IPS-11a (cell line): ENCODE measurements around the gene TMEM141.

Experiments used
- H3K4me3 ChIP-seq: one replicate; pipeline ENCODE4 v1.5.1; 2013; ENCODE audit warnings: low read depth, low read length, control low read depth

Gene TMEM141

GRCh38 chr9:136790640-136791515 is at the start of gene TMEM141:
Gene TMEM141, plus strand, starts transcription at chr9:136791344. Its CDS starts 27 bp downstream, at chr9:136791371.
- H3K4me3 ChIP-seq = peak within 1 kb of the TSS; percentile 69

DNA sequence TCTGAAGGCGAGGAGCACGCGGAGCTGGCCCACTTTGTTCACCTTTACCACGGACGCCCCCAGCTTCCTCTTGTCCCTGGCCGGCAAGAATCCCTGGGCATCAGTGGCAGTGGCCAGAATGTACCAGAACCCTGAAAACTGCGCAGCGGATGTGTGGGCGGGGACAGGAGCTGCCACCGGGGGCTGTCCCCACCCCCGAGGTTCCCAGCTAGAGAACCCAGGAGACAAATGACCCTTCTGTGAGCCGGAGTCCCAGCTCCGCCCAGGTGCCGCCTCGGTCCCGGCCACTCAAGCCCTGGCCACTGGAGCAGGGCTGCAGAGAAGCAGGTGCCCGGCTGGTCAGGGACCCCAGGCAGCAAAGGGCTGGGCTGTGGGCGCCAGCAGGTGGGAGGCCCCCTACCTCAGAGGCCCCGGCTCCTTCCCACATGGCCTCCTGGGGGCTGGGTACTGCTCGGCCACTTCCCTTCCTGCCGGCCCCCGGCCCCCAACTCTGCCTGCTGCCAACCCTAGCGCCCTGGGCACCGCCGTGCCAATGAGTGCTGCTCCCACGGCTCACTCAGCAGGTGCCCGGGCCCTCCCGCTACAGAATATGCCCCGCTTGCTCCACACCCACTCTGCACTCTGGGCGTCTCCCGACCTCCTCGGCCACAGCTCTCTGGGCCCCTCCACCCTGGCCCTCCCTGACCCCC is 49.1 kb upstream of the TMEM141 start:
- H3K4me3 ChIP-seq = no peak overlapping the region

DNA sequence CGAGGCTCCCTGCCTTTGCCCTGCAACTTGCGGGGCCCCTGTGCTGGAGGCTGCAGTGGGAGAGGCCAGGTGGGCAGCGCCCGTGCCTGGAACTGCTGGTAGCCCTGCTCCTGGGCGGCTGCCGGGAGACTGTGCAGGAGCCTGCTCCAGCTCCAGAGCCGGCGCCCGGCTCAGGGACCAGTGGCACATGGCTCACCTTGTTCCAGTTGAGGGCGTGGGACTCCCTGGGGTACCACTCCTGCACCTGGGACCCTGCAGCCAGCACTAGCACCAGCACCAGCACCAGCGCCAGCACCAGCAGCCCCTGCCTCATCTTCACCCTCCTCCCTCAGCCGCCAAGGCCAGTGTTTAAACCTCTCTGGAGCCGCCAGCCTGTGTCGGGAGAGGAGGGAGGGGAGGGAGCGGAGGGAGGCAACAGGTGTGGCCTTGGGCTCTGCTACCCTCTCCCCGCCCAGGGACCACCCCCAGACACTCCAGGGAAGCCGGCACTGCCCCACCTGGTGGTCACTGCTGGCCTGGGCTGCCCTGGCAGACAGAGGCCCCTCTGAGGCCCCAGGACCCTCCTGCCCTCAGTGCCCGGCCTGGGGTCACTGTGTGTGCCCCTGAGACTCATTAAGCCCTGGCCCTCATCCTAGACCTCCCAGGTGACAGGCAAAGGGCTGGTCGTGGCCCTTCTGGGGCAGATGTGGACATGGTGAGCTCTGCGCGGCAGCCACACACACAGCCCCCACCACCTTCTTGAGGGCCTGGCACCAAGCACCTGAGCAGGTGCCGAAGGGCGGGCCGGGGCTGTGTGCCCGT is 48.4 kb upstream of the TMEM141 start, which contains the start of gene LCN10:
TSS of gene LCN10 (minus strand) at position 350 of the 801 bp plus-strand sequence. CDS start at position 313, 37 bp downstream.
- H3K4me3 ChIP-seq = no peak within 1 kb of the TSS

DNA sequence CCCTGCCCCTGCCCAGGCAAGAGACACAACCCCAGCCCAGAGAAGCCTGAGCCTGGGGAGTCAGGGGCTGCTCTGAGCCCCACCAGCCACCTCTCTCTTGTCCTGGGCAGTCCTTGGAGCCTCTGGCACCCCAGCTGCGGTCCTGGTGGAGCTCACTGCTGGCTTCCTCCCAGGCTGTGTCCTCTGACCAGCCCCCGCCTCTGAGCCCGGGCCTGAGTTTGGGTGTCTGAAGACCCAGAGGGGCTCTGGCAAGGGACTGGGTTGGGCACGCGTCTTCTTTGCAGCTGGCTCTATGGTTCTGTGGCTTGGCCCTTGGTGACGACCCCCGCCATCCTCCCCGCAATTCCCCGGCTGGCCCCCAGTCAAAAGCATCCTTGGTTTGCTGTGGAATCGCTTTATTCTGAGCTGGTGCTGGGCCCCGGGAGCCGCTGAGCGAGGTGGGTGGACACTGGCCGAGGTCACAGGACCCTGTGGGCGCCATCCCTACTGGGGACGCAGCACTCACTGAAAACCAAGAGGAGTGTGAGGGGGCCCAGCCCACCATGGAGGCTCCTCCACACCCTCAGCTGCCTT is 47.4 kb upstream of the TMEM141 start:
- H3K4me3 ChIP-seq = no peak overlapping the region

- H3K4me3 ChIP-seq = no peak overlapping the region
These were observed 46.4 kb upstream of the TMEM141 start for GRCh38 chr9:136744773-136745172.

- no peak overlapping the region for H3K4me3 ChIP-seq
These were observed 45.6 kb upstream of the TMEM141 start for GRCh38 chr9:136745389-136746154.

GRCh38 chr9:136746155-136746490 is 45.0 kb upstream of the TMEM141 start:
- H3K4me3 ChIP-seq = no peak overlapping the region

GRCh38 chr9:136746621-136747020 is 44.5 kb upstream of the TMEM141 start:
- no peak overlapping the region for H3K4me3 ChIP-seq

DNA sequence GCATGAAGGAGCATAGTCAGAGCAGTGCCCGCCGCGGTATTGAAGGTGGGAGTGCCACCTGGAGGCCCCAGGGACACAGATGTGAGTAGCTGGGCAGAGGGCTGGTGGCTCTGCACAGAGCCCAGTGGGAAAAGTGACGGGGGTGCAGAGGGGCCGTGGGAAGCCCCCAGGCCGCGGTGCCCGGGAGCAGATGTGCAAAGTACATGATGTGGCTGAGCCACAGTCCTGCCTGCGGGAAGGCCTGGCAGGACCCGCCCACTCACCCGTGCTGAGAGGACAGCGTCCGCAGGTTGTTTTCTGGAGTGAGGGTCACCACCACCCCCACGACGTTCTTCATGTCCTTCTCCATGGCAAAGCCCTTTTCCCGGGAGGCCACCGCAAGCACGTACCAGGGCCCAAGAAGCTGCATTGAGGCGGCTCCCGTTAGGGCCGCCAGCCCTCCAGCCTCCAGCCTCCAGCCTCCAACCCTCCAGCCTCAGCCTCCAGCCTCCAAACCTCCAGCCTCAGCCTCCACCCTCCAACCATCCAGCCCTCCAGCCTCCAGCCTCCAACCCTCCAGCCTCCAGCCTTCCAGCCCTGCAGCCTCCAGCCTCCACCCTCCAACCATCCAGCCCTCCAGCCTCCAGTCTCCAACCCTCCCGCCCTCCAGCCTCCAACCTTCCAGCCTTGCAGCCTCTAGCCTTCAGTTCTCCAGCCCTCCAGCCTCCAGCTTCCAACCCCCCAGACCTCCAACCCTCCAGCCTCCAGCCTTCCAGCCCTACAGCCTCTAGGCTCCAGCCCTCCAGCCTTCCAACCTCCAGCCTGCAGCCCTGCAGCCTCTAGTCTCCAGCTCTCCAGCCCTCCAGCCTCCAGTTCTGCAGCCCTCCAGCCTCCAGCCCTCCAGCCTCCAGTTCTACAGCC is 43.7 kb upstream of the TMEM141 start:
- H3K4me3 ChIP-seq = no peak overlapping the region

GRCh38 chr9:136748201-136748600 is 42.9 kb upstream of the TMEM141 start, which contains the start of gene LCN6:
Gene LCN6, minus strand, starts transcription at chr9:136748525. Its CDS starts 42 bp downstream, at chr9:136748483.
- no peak within 1 kb of the TSS for H3K4me3 ChIP-seq

DNA sequence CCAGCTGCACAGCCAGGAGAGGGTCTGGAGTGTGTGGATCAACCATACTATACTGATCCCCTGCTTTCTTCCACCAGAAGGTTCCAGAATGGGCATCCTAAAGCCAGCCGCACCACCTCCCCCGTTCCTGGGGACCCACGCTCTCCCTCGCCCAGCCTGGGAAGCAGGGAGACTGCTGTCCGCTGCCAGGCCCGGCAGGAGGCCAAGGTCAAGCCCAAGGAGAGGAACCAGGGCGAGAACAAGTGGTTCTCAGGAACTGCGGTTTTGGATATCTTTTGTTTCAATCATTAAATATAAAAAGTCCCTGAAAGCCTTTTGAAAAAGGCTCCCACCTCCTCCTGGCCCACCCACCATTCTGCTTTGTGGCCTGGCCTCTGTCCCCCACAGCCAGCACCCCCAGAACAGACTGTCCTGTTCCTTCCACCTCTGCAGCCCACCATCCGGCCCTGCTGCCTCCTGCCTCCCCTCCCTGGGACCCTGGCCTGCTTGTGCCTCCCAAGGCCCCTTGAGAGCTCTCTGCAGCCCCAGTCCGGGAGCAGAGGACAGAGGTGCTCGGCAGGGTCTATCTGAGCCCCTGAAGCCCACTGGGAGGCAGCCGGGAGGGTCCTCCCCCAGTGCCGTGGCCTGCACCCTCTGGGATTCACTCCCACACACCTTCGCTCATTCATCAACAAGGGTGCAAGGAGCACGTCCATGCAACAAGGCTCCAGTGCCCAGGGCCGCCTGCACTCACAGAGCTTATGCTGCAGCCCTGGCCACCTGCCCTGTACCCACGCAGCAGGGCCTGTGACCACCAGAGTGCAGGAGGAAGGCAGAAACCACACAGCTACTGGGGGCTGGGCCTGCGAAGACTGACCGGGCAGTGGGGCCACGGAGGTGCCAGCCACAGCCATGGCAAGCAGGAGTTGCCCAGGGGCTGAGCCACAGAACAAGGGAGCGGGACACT is 42.2 kb upstream of the TMEM141 start:
- no peak overlapping the region for H3K4me3 ChIP-seq

DNA sequence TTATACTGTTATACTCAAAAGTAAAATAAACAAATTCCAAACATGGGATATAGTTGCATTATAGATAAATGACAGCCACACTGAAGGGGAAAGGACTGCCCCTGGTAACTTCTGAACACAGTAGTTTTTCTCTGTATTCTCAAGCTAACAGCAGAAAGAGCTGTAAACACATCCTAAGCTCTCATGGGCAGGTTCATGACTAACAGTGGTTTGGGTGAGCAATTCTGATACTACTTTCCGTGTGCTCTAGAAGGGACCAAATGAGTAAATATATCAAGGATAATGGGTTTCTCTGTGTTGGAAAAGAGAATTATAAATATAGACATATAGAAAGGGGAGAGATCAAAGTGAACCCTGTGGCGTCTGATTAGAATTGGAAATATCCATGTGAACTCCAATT is 40.6 kb upstream of the TMEM141 start:
- no peak overlapping the region for H3K4me3 ChIP-seq

DNA sequence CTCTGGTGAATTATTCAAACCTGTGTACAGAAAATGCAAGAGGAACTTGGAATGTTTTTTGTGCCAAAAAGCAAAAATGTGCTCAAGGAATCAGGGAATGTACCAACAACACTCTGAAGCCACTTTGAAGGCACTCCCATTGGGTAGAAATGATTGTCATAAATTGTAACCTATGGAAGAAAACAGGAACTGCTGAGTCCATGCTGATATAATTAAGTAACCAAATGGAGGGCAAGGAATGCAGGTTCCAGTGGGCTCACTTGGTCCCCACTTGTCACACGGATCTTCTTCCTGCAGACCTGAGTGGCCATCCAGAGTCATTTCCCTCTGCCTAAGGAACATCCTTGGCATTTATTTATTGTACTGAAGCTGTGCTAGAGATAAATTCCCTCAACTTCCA is 39.9 kb upstream of the TMEM141 start:
- H3K4me3 ChIP-seq = no peak overlapping the region

- H3K4me3 ChIP-seq = no peak overlapping the region
These were observed 39.3 kb upstream of the TMEM141 start for GRCh38 chr9:136751814-136752213.

- no peak overlapping the region for H3K4me3 ChIP-seq
These were observed 37.6 kb upstream of the TMEM141 start for GRCh38 chr9:136753371-136754058.

DNA sequence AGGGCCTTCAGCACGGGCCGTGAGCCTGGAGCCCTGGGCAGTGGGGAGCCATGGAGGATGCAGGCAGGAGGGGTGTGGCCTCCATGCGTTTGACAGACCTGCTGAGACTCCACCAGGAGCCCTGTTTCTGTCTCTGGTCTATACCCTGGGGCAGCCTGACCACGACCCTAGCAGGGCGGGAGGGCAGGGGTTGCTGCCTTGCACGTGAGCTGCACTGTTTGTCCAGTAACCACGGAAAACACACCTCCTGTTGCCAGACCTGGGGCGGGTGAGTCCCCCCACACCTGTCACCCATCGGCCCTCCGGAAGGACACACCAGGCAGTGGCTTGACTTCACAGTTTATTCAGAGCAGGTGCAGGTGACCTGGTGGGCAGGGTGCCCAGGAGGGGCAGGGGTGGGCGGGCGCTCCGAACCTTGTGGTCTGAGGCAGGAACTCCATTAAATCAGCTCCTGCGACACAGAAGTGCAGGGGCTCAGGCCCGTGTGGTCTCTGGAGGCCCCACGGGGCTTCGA is 37.0 kb upstream of the TMEM141 start:
- no peak overlapping the region for H3K4me3 ChIP-seq

DNA sequence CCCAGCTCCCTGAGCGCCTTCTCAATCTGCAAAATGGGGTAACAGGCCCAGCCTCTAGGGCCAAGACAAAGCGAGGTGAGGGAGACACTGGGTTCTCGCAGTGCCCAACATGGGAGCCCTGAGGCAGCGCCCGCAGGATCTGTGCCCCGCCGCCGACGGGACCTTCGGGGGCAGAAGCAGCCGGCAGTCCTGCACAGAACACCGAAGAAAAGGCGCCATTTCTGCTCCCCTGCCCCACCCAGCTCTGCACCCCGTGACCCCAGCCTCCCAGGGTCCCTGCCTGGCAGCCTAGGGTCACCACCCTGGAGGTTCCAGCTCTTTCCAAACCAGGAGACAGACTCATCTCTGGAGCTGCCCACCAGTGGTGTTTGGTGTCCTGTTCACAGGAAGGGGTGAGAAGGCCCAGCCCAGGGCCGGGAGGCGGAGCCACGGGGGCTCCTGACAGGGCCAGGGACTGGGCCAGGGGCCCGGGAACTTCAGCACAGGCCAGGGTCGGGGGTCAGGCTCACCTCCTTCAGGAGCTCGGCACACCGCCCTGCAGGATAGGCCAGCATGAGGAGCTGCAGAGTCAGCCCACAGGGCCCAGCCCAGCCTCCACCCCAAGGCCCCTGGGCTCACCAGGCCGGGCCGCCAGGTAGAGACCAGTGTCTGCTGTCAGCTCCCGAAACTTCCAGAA is 36.4 kb upstream of the TMEM141 start:
- H3K4me3 ChIP-seq = no peak overlapping the region
